ENCODE results near the gene CCDC188. TPM values are rescaled to one million over a fixed set of nuclear protein-coding genes. Genes with fewer than 3 reads are reported as not detected.

The CCDC188 gene
- total and polyA plus RNA-seq, 2 of the 13 experiments (the other 11 are each of a cell fraction or from before 2014, with no cell fraction given) = not detected

GRCh38 chr22:20116951-20117632 is 33.8 kb downstream of the CCDC188 start, which contains the start of gene TRMT2A (continued):
- TF ChIP-seq ETS1 (CRISPR knock-in tag; IDR thresholded peaks at IDR 0.05) (no peak), ZFP1 (CRISPR knock-in tag; IDR thresholded peaks at IDR 0.05) (no peak), GATAD1 (CRISPR knock-in tag; IDR thresholded peaks at IDR 0.05) (peak; percentile 97), YEATS2 (CRISPR knock-in tag; IDR thresholded peaks at IDR 0.05; ENCODE audit: borderline replicate concordance) (peak; percentile 88), ARID2 (CRISPR knock-in tag; IDR thresholded peaks at IDR 0.05; ENCODE audit: borderline replicate concordance) (peak; percentile 32; the same call in 1 of the 2 replicates), RFX1 (IDR thresholded peaks at IDR 0.05) (no peak), MZF1 (CRISPR knock-in tag; IDR thresholded peaks at IDR 0.05; ENCODE audit: borderline replicate concordance) (no peak), PAWR (CRISPR knock-in tag; IDR thresholded peaks at IDR 0.05; ENCODE audit: borderline replicate concordance) (0 out of 2 replicates have a peak, but pooled peaks have one; percentile 71), TP53 (CRISPR knock-in tag; conservative IDR thresholded peaks at IDR 0.05) (no peak; the same call in 1 of the 2 replicates), CCAR2 (optimal IDR thresholded peaks at IDR 0.05; ENCODE audit: low read depth, low read length) (peak; percentile 89), ZNF530 (CRISPR knock-in tag; IDR thresholded peaks at IDR 0.05; ENCODE audit: low read depth) (no peak), ZBTB8A (CRISPR knock-in tag; IDR thresholded peaks at IDR 0.05; ENCODE audit: borderline replicate concordance, low read depth) (no peak), CENPBD1 (CRISPR knock-in tag; IDR thresholded peaks at IDR 0.05; ENCODE audit: borderline replicate concordance, low read depth) (no peak), ISX (CRISPR knock-in tag; conservative IDR thresholded peaks at IDR 0.05) (no peak), SPEN (CRISPR knock-in tag; IDR thresholded peaks at IDR 0.05; ENCODE audit: low read depth) (peak; percentile 99), HMG20B (CRISPR knock-in tag; conservative IDR thresholded peaks at IDR 0.05) (no peak), FOXO1 (CRISPR knock-in tag; IDR thresholded peaks at IDR 0.05) (peak; percentile 66; the same call in 1 of the 2 replicates), JUNB (CRISPR knock-in tag; IDR thresholded peaks at IDR 0.05; ENCODE audit: borderline replicate concordance) (0 out of 2 replicates have a peak, but pooled peaks have one; percentile 26), ZNF672 (CRISPR knock-in tag; IDR thresholded peaks at IDR 0.05) (peak; percentile 86), ZBTB38 (CRISPR knock-in tag; IDR thresholded peaks at IDR 0.05) (peak; percentile 77), MLX (CRISPR knock-in tag; IDR thresholded peaks at IDR 0.05) (peak; percentile 55; the same call in 1 of the 2 replicates), HCFC1 (IDR thresholded peaks at IDR 0.05; ENCODE audit: low read depth, low read length) (peak; percentile 77)
- TF ChIP-seq, protein P1, sequence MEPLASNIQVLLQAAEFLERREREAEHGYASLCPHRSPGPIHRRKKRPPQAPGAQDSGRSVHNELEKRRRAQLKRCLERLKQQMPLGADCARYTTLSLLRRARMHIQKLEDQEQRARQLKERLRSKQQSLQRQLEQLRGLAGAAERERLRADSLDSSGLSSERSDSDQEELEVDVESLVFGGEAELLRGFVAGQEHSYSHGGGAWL (CRISPR knock-in tag; IDR thresholded peaks at IDR 0.05) = no peak
- TF ChIP-seq, protein P2, sequence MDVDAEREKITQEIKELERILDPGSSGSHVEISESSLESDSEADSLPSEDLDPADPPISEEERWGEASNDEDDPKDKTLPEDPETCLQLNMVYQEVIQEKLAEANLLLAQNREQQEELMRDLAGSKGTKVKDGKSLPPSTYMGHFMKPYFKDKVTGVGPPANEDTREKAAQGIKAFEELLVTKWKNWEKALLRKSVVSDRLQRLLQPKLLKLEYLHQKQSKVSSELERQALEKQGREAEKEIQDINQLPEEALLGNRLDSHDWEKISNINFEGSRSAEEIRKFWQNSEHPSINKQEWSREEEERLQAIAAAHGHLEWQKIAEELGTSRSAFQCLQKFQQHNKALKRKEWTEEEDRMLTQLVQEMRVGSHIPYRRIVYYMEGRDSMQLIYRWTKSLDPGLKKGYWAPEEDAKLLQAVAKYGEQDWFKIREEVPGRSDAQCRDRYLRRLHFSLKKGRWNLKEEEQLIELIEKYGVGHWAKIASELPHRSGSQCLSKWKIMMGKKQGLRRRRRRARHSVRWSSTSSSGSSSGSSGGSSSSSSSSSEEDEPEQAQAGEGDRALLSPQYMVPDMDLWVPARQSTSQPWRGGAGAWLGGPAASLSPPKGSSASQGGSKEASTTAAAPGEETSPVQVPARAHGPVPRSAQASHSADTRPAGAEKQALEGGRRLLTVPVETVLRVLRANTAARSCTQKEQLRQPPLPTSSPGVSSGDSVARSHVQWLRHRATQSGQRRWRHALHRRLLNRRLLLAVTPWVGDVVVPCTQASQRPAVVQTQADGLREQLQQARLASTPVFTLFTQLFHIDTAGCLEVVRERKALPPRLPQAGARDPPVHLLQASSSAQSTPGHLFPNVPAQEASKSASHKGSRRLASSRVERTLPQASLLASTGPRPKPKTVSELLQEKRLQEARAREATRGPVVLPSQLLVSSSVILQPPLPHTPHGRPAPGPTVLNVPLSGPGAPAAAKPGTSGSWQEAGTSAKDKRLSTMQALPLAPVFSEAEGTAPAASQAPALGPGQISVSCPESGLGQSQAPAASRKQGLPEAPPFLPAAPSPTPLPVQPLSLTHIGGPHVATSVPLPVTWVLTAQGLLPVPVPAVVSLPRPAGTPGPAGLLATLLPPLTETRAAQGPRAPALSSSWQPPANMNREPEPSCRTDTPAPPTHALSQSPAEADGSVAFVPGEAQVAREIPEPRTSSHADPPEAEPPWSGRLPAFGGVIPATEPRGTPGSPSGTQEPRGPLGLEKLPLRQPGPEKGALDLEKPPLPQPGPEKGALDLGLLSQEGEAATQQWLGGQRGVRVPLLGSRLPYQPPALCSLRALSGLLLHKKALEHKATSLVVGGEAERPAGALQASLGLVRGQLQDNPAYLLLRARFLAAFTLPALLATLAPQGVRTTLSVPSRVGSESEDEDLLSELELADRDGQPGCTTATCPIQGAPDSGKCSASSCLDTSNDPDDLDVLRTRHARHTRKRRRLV (CRISPR knock-in tag; IDR thresholded peaks at IDR 0.05) = no peak
